Tibial nerve (tissue), 4 donors: ENCODE measurements around the gene NEDD4L.

Source experiments
- CTCF ChIP-seq, 5 experiments: fragments of 200-600 bp in 3 of 5; fragments of 450-650 bp in 2 of 5; sonication (generic) in 3 of 5; IDR thresholded peaks; one replicate each; pipeline ENCODE4 v1.5.1; 2016 to 2019; ENCODE audit warnings: antibody characterized with exemption in 5 of 5, mild to moderate bottlenecking in 3 of 5, moderate library complexity in 2 of 5
- EP300 ChIP-seq, 2 donors: sonication (generic); formaldehyde crosslinking; IDR thresholded peaks; one replicate each; pipeline ENCODE4 v1.6.1; 2017; ENCODE audit warnings: antibody characterized with exemption in 2 of 2, mild to moderate bottlenecking in 1 of 2
- POLR2A ChIP-seq, 2 donors: fragments of 450-650 bp; IDR thresholded peaks; one replicate each; pipeline ENCODE4 v1.6.1; 2017; ENCODE audit warnings: antibody characterized with exemption in 2 of 2, mild to moderate bottlenecking in 2 of 2, moderate library complexity in 2 of 2

GRCh38 chr18:58128381-58129374, 84.7 kb downstream of the NEDD4L start:
- TF ChIP-seq EP300 (IDR thresholded peaks at IDR 0.05) = no peak
- no peak for TF ChIP-seq CTCF (IDR thresholded peaks at IDR 0.05)
- no peak for TF ChIP-seq POLR2A (IDR thresholded peaks at IDR 0.05)
